HG02759 (cell line): ENCODE data around the gene TGFBR2.

Experiments
- ATAC-seq: cut with Tn5 transposase; IDR thresholded peaks from one replicate; pipeline ENCODE4 v1.9.1; 2021; ENCODE audit warnings: mild to moderate bottlenecking, moderate library complexity; ENCODE audit not compliant: unreplicated experiment

Gene TGFBR2

DNA sequence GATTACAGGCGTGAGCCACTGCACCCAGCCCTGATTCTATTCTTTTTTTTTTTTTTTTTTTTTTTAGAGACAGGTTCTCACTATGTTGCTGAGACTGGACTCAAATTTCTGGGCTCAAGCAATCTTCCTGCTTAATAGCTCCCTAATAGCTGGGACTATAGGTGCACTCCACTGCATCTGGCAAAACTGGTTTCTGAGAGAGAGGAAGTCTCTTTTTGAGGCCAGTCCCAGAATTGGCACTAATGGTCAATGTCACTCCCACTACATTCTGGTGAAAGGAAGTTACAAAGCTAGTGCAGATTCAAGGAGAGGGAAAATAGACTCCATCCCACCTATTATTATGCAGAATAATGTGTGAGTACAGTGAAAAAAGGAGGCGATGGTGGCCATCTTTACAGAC is 5.8 kb upstream of the TGFBR2 start:
- no peak for ATAC-seq

DNA sequence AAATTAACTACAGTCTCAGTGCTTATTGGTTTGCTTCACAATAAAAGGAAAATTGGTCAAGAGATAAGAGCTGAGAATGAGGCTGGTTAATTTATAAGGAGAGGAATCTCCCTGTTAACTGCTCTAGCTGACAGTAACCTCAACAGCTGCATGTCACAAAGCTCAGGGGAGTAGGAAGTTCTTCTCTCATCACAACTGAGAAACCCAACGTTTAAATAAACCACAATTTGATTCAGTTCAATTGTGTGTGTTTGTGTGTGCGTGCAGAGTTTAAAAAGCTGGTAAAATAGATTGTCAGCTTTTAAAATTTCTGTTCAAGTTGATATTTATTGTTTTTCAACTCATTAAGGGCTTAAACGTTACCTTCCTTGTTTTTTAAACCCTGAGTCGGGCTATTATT is 3.5 kb upstream of the TGFBR2 start:
- no peak for ATAC-seq

DNA sequence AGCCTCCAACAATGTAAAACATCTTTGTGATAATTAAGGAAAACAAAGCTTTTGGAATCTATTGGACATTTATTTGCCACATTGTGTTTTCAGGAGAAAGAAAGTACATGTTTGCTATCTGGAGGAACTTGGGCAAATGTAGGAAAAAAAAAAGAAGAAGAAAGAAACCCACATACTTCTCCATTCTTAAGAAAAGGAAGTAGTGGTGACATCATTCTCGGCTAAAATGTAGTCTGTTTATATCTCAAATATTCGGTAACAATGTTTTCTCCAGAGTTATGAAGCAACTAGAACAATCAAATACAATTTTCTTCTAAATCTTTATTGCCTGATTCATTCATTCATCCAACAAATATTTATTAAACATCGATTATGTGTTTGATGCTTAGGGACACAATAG is 2.3 kb upstream of the TGFBR2 start:
- no peak for ATAC-seq

DNA sequence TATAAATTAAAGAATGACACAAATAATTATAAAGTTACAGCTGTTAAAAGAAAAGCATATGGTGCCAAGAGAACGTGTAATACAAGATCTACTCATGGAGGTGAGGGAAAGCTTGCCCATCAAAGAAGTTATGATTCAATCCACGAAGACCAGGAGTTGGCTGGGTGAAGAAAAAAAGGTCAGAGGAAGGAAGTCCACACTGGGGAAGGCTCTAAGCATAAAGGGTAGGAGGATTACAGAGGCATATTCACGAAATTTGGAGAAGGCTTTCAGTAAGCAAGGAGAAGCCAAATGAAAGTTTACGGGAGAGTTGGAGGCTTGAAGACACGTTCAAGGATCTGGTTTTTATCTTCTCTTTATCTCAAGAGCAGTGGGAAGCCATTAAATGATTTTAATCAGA is 1.8 kb upstream of the TGFBR2 start:
- no peak for ATAC-seq

DNA sequence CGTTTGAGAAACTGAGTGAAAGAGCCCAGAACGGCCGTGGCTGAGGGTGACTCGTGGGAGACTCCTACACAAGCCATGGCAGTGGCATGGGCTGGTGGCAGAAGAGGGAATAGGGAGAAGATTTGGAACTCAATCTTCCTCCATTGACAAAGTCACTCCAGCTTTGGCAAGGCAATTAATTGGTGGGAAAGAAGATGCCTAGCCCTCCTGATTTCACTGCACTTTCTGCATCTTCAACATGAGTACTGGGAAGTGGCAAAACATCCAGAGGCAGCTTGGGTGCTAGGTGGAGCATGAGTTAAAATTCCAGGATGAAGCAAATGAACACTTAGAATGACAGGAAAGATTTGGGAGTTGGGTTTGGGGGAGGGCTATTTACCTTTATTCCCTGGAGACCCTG is 1.4 kb upstream of the TGFBR2 start:
- ATAC-seq = no peak

DNA sequence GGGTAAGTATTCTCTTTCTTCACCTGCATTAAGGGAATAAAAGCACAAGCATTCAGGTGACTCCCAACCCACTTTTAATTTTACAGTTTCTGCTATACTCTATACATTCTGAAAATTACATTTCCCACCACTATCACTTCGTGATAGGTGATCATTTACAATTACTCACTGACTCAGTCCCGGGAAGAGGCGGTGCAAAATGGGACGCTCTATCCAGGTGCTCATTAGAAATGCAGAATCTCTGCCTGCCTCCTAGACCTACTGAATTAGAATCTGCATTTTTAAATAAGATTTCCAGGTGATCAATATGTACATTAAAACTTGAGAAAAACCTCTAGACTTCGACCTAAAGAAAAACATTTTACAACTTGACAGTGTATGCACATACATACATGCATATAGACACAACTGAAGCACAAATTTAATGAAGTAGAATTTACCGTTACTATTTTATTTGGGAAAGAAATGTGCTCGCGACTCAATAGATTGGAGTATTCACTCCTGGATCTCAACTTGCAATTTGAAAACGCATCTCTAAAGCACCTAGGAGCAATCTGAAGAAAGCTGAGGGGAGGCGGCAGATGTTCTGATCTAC is 598 bp upstream of the TGFBR2 start:
- ATAC-seq = no peak

DNA sequence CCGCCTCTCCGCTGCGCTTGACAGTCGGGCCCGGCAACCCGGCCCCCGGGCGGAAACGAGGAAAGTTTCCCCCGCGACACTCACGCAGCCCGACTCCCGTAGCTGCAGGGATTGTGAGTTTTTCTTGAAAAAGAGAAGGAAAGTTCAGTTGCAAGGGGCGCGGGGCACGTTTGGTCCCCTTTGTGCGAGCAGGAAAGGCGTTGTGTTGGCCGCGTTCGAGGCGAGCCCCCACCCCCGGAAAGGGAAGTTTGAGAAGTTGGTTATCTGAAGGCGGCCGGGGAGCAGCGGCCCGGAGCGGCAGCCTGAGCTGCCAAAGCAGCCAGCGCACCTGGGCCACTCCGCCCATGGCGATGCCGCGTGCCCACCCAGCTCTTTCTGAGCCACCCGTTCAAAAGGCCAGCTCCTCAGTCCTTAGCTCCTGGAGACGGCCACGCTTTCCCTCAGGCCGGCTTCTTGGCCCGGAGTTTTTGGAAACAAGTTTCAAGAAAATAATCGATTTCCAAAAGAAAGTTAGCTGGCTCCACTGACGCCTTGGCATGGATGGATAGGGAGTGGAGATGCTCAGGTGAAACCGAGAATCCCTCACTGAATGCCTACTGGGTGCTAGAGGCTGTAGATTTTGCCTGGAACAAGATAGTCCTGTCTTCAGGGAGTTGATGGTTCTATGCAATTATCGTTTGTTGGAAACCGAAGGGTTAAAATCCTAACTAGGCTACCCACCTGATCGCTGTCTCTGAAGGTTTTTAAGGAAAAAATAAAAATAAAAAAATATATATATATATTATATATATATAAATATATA is 832 bp downstream of the TGFBR2 start:
- peak; percentile 57 for ATAC-seq

DNA sequence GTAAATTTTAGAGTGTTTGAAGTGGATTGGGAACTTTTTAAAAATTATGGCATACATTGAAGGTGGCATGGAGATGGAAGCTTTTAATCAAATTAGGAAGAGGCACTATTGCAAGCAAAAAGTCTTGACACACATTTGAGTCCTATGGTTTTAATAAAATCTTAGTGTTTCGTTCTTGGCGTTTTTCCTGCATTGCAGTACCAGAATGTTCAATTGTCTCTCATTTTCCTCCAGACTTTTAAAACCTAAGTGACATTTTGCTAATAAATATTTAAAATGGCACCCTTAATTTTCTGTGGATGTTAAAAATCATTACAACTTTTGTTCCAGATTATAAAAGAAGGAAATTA is 2.2 kb downstream of the TGFBR2 start:
- no peak for ATAC-seq

DNA sequence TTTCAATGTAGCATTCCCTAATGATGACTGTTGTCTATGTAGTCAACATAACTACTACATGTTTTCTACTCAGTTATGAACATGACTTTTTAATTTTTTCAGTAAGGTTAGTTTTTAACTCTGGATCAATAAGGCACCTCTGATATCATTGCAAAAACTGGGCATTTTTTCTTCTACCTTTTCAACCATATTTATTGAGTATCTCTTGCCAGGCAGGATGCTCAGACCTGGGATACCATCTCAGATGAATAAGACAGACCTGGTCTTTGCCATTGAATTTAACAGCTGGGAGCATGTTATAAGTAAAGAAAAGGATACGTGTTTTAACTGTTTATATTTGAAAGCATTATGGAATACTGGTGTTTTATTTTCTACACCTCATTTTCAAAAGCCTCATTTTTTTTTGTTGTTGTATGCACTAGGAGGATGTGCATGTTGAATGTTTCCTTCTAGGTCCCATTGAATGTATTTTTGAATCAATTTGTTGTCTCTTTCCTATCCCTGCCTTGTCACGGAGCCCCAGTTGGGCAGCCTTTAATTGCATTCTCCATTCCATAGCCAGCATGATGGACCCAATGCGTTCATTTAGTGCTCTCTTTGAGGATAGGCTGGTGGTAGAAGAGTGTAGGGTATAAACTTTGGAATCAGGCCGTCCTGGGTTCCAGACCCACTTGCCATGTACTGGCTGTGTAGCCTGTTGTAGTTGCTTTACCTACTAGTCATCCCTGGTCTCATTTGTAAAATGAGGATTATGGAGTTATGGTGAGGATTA is 3.7 kb downstream of the TGFBR2 start:
- no peak for ATAC-seq

DNA sequence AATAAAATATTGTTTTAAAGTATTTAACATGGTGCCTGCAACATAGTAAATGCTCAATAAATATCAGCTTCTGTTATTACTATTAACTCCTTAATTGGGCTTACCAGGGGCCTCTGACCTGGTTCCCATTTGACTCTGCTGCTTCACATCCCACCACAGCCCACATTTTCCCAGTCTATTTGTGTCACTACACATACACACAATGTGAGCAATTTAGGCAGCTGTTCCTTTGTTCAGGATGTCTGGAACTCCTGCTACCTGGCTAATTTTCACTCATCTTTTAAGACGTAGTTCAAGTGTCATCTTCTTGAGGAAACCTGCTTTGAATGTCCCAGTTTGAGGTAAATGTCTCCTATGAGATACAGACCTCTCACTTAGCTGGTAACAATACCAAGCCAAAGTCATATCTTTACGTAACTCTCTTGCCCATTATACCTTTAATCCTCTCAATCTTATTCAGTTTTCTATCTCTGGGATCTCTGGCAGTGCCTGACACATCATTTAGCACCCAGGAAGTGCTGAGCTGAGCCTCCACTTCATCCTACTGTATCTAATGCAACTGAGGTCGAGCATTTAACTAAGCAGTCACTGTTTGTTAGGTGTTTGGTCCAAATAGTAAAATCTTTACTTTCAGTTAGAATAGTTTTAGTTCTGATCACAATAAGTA is 4.4 kb downstream of the TGFBR2 start:
- no peak for ATAC-seq

DNA sequence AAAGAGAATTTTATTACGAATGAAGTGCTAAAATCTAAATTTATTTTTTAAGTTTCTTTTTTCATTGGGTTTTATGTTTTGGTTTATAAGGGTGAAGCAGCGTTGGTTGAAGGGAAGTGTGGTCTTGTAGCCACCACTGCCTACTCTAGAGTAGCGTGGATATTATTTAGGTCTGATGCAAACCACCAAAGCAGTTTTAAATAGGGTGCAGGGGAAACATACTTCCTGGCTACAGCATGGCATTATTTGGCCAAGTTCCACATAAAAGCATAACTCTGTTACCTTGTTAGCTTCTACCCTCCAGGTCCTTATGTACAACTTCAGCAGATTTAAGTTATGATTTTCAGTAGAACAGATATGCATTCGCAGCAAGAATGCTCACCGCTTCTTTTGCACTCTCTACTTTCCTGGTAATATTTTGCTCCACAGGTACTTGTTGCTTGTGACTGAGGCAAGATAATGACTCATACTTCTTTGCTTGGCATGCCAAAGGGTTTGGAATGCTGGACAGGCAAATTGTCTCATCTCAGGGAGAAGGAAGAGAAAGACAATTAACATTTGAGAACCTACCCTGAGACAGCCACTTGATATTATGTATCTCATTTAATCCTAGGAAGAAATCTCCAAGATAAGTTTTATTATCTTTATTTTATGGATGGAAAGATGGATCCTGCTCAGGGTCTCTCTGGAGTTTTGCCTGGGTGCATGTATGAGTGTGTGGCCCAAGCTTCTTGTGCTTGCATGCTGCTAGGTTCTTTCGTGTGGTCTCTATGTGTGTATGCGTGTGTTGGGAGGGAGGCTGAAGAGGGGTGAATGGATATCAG is 5.4 kb downstream of the TGFBR2 start:
- ATAC-seq = no peak

DNA sequence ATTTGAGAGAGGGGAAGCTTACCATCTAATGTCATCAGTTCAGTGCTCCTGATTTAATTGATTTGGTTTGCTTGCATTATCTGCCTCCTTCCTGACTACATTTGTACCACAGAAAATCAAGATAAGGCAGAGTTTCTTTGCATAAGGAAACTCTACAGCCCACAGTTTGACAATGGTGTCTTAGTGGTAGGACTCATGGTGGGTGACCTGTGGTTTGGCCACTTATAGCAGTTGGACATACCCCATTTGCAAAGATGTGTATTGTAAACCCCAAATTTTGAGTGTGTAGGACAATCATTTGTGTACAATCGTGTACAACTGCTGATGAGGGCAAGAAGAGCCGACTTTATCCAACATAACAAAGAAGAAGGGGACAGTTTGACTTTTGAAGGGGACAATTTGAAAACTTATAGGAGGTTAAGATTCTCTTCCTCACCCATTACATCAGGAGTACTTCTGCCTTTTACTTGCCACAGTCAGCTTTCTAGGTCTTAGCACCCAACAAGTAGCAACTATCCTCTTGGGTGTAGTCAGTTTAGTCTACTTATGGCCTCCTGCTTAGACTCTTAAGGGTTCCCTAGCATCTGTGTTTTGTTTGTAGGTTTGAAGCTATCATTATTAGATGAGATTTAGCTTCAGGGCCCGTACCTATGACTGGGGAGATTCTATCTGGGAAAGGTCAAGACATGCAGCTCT is 6.2 kb downstream of the TGFBR2 start:
- ATAC-seq = no peak

DNA sequence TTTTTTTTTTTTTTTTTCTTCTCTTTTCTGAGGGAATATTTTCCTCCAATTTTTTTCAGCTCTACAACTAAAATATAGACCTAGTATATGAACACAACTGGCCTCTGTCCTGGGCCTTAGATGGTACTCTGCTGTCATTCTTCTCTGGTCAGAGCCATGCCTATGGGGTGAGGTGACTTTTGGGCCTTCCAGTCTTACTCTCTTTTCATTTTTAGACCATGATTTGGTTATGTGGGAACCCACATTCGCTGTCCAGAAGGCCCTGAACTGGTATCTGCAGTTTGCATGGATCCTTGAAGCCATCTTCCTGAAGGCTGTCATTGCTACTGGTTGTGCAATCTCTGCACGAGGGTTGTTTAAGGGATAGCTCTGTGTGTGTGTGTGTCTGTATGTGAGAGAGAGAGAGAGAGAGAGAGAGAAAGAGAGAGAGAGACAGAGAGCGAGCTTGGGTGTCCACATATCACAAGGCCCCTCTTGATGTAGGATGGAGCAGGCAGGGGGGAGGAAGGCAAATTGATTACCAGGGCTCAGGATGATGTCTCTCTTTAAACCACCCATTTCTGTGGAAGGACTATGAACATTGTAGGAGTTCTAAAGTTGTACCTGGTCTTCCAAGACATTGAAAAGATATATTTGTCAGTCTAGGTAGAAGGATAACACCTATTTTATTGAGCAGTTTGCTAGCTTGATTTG is 6.9 kb downstream of the TGFBR2 start:
- ATAC-seq = no peak

DNA sequence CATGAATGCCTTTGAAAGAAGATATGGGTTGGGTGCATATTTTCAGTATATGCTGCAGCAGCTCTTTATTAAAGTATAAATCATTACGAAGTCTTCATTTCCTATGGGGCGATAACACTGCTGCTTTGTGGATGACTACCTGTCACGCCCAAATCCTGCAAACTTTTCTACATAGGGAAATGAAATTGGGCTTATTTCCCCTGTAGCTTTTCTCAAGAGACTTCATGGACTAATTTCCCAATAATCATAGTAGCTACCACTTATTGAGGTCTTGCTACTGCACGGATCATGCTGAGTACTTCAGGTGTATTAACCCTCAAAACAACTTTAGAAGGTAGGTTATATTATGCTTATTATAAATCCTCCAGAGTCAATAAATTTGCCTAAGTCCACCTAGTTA is 8.0 kb downstream of the TGFBR2 start:
- no peak for ATAC-seq

DNA sequence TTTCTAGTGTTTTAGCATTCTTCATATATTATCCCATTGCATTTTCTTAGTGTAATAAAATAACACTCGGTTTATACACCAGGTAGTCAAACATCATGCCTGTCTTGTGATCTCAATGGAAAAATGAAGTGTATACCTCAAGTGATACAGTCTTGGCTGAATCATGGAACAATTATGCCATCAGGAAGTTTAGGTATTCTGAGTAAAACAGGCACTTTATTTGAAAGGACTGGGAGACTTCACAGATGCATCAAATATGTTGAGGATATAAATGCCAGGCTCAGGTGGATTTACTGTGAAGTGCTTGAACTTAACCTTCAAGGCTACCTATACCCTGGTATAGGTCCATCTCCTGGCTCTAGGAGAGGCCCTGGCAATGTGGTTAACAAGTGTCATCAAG is 8.5 kb downstream of the TGFBR2 start:
- no peak for ATAC-seq

DNA sequence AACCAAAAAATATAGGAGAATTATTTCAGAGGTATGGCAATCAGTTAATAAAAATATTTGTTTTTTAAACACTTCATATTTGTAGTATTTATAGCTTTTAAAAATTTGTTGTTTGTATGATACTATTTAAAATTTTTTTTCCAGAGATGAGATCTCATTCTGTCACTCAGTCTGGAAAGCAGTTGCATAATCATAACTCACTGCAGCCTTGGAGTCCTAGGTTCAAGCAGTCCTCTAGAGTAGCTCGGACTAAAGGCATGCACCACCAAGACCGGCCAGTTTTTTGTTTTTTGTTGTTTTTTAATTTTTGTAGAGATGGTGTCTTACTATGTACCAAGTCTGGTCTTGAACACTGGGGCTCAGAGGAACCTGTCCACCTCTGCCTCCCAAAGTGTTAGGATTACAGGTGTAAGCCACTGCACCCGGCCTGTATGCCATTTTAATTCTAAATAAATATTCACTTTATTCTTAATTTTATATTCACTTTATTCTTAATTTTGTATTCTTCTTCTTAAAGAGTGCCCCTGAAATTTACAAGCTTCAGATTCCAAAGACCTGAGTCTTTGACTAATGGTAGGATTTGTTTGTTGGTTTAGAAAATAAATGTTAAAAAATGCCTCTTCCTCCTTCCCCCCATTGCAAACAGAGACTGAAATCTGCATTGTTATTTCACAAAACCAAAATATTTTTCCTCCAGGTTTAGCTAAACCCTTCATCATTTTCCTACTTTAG is 9.4 kb downstream of the TGFBR2 start:
- ATAC-seq = no peak

DNA sequence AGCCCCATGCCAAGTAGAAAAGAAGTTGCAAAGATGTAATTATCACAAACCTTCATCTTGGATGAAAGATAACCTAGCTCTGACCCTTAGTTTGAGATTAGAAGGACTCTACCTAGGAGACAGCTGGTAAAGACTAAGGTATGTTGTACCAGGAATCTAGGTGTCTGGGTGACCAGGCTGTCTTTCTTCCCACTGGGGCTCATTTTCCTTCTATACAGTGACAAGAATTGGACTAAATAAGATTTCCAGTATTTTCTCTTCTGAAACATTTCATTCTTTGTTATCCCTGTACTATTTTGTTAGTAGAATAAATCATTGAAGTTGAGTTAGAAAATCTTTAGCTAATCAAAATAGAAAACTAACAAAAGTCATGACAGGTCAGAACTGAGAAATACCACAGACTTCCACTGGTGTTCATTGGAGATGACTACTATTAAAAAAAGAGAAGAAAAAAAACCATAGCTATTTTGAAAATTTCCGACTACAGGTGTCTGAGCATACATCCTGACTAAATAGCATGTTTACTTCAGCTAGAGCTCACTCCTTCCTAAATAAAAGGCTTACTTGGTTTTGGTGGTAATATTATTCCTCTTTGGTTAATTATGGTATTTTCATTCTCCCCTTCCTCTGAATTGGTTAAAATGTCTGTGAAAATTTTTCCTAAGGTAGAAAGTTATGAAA is 10.1 kb downstream of the TGFBR2 start:
- no peak for ATAC-seq

DNA sequence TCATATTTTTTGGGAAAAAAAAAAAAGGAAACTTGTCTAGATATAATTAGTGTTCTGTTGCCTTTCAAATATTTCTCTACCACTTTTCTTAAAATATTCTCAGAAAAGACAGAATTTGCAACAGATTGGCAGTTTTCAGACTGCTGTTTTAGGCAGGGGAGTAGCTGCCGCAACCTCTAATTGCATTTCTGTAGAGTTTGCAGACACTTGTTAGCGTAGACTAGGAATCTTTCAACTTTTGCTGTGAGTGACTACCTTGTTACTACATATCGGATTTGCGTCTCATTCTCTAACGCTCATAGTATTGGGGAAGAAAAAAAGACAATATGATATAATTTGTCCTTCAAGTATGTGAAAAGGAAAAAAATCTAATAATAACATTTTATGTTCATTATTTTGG is 10.7 kb downstream of the TGFBR2 start:
- ATAC-seq = no peak
